Measurements from ENCODE around the gene ABCF1. TPM values are rescaled to one million over a fixed set of nuclear protein-coding genes. Genes with fewer than 3 reads are reported as not detected.

ABCF1 gene
- total and polyA plus RNA-seq, 9 of the 15 experiments (the other 6 are each of a cell fraction or from before 2014, with no cell fraction given) = 41.6 to 193 (median 102) TPM

DNA sequence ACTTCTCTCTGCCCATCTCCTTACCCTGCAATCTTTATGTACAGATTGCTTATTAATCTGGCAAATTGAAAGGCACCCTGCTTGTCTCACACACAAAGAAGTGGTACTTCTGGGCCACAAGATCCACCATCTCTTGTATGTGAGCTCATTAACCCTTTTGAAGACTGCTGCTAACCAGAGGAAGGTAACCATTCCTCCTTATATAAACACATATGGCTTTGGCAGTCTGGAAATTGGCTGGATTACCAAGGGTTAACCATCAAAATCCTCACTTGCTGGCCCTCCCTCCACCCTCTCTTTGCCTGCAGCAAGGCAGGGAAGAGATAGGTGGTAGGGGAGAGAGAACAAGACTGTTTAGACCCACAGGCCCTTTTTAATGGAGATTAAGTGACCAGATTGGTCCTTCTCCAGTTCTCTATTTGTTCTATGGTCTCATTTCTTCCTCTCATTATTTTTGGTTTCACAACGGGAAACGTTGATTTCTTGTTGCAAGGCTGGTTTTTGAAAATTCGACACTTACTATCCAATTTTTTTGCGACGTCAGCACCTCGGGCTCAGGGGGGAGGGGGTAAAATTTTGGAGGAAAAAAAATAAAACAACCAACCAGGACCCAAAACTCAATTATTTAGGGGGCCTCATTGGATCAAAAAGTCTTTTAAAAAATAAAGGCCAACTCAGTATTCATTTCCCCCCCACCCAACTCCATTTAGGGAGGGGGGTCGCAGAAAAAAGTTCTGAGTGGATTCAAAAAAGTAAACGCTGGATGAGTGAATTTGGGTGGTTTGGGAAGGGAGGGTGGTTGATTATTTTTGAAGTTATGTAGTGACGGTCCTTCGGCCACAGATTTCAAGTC lies 44.9 kb downstream of the ABCF1 start (continued):
- TF ChIP-seq ATF7 (IDR thresholded peaks at IDR 0.05) (peak; percentile 21; the same call in 1 of the 2 replicates), TFAM (CRISPR knock-in tag; conservative IDR thresholded peaks at IDR 0.05) (no peak), TRIM28 (IDR thresholded peaks at IDR 0.05) (no peak), RBM25 (IDR thresholded peaks at IDR 0.05; ENCODE audit: low read depth, low read length, severe bottlenecking) (peak; percentile 3), ZBED1 (IDR thresholded peaks at IDR 0.05) (no peak; the same call in 1 of the 2 replicates), ZKSCAN8 (CRISPR knock-in tag; IDR thresholded peaks at IDR 0.05) (peak; percentile 74), SETDB1 (IDR thresholded peaks at IDR 0.05; ENCODE audit: low read length) (no peak), NFIX (CRISPR knock-in tag; IDR thresholded peaks at IDR 0.05; ENCODE audit: low read depth) (no peak), ZBTB49 (CRISPR knock-in tag; IDR thresholded peaks at IDR 0.05; ENCODE audit: borderline replicate concordance) (no peak), SMARCA4 (IDR thresholded peaks at IDR 0.05) (no peak), FOXA1 (IDR thresholded peaks at IDR 0.05; ENCODE audit: borderline replicate concordance) (no peak), ZNF274 (IDR thresholded peaks at IDR 0.05; ENCODE audit: borderline replicate concordance, low read depth, low read length) (no peak; the same call in 1 of the 2 replicates), ZNF280A (IDR thresholded peaks at IDR 0.05; ENCODE audit: low read depth, partially characterized antibody) (no peak), NCOA4 (IDR thresholded peaks at IDR 0.05; ENCODE audit: partially characterized antibody) (no peak), ZNF785 (CRISPR knock-in tag; IDR thresholded peaks at IDR 0.05) (no peak), HOXB6 (CRISPR knock-in tag; IDR thresholded peaks at IDR 0.05; ENCODE audit: borderline replicate concordance) (peak; percentile 86), THRA (IDR thresholded peaks at IDR 0.05) (no peak), TOE1 (IDR thresholded peaks at IDR 0.05; ENCODE audit: borderline replicate concordance) (0 out of 2 replicates have a peak, but pooled peaks have one; percentile 16), TOE1 (CRISPR knock-in tag; IDR thresholded peaks at IDR 0.05; ENCODE audit: borderline replicate concordance, low read depth) (0 out of 2 replicates have a peak, but pooled peaks have one; percentile 75), BRD9 (IDR thresholded peaks at IDR 0.05; ENCODE audit: low read depth, partially characterized antibody) (no peak)
- TF ChIP-seq, protein P1, sequence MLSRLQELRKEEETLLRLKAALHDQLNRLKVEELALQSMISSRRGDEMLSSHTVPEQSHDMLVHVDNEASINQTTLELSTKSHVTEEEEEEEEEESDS (CRISPR knock-in tag; IDR thresholded peaks at IDR 0.05) = no peak

All from K562 (cell line).